Activated T-helper 1 cell treated with Interleukin-2 at 50 U/mL for 16 hours (primary cell): ENCODE measurements around the gene SHKBP1.
"Not testable (repeated sequence)": the region's sequence is repeated elsewhere in the genome, so short reads cannot be mapped to it uniquely, and the experiment has no call there.

Experiments
- DNase-seq: peaks from one replicate; pipeline ENCODE4 v3.0.0-alpha.2; 2020; ENCODE audit warnings: low read depth

SHKBP1 gene

GRCh38 chr19:40555978-40556689, 20.5 kb upstream of the SHKBP1 start:
- no peak for DNase-seq

- no peak for DNase-seq
Observed at GRCh38 chr19:40556953-40557530, 19.6 kb upstream of the SHKBP1 start.

GRCh38 chr19:40559394-40559793, 17.3 kb upstream of the SHKBP1 start:
- DNase-seq: no peak

GRCh38 chr19:40560092-40560507, 16.6 kb upstream of the SHKBP1 start:
- no peak for DNase-seq

- no peak for DNase-seq
Observed at GRCh38 chr19:40561947-40562346, 14.7 kb upstream of the SHKBP1 start.

GRCh38 chr19:40564535-40564934, 12.1 kb upstream of the SHKBP1 start:
- DNase-seq: not testable (repeated sequence)

GRCh38 chr19:40565355-40565754, 11.3 kb upstream of the SHKBP1 start:
- DNase-seq: no peak

- DNase-seq: no peak
Observed at GRCh38 chr19:40565910-40566495, 10.7 kb upstream of the SHKBP1 start.

- no peak for DNase-seq
Observed at GRCh38 chr19:40567040-40567749, 9.5 kb upstream of the SHKBP1 start.

GRCh38 chr19:40567750-40568494, 8.8 kb upstream of the SHKBP1 start:
- no peak for DNase-seq

- DNase-seq: peak; percentile 89
Observed at GRCh38 chr19:40570313-40571004, 6.2 kb upstream of the SHKBP1 start.

GRCh38 chr19:40571005-40571318, 5.7 kb upstream of the SHKBP1 start:
- DNase-seq: no peak

GRCh38 chr19:40571831-40572495, 4.7 kb upstream of the SHKBP1 start:
- DNase-seq: no peak

GRCh38 chr19:40575326-40575725, 1.3 kb upstream of the SHKBP1 start:
- no peak for DNase-seq

GRCh38 chr19:40576151-40576584, 505 bp upstream of the SHKBP1 start:
- DNase-seq: peak; percentile 11

- no peak for DNase-seq
Observed at GRCh38 chr19:40578442-40578908, 1.8 kb downstream of the SHKBP1 start.

- no peak for DNase-seq
Observed at GRCh38 chr19:40580619-40581018, 3.9 kb downstream of the SHKBP1 start.

- no peak for DNase-seq
Observed at GRCh38 chr19:40581531-40581930, 4.9 kb downstream of the SHKBP1 start.

- no peak for DNase-seq
Observed at GRCh38 chr19:40582467-40582866, 5.8 kb downstream of the SHKBP1 start.

GRCh38 chr19:40583283-40583682, 6.6 kb downstream of the SHKBP1 start:
- DNase-seq: no peak

GRCh38 chr19:40584007-40584406, 7.3 kb downstream of the SHKBP1 start:
- DNase-seq: no peak
